Anterior cingulate cortex (tissue), 58 donors: Measurements from ENCODE around the gene TUBB4B.

Source experiments
- DNase-seq, 58 donors: peaks; one replicate each; lab custom pipeline; 2025; lab: John Stamatoyannopoulos, UW

Gene TUBB4B

DNA sequence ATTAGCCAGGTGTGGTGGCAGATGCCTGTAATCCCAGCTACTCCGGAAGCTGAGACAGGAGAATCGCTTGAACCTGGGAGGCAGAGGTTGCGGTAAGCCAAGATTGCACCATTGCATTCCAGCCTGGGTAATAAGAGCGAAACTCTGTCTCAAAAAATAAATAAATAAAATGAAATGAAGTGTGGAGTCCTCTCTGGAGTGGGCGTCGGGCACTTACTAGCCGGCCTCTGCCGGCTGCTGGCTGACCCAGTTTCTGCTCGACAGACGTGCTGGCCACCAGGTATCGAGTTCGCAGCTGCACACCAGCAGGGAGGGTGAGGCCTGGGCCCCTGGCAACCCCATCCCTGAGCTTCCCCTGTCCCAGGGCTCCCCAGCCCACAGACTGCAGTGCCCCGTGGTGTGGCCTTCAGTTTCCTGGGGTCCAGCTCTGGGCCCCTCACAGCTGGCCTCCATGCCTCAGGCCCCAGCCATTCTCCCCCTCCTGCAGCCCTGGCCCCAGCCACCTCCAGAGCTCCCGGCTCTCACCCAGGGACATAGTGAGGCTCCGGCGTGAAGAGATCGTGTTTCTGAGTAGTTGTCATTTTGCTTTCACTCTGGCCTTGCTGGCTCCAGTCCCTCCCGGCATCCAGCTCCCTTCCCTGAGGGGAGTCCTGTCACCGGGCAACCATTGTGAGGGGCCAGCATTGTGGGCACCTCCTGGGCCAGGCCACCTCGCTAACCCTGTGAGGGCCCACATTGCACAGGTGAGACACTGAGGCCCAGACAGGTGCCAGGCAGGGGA lies 6.2 kb downstream of the TUBB4B start:
- no peak for DNase-seq

DNA sequence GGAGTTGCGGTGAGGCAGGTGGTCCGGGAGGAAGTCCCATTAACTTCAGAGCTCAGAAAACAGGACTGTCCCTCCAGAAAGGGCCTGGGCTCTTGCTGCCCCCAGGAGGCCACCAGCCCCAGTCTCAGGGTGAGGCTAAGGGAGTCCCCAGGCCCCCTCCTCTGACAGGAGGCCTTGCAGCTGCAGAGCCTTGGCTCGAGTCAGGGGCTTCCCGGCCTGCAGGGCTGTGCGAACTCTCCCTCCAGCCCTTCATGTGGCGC lies 6.8 kb downstream of the TUBB4B start:
- no peak for DNase-seq

DNA sequence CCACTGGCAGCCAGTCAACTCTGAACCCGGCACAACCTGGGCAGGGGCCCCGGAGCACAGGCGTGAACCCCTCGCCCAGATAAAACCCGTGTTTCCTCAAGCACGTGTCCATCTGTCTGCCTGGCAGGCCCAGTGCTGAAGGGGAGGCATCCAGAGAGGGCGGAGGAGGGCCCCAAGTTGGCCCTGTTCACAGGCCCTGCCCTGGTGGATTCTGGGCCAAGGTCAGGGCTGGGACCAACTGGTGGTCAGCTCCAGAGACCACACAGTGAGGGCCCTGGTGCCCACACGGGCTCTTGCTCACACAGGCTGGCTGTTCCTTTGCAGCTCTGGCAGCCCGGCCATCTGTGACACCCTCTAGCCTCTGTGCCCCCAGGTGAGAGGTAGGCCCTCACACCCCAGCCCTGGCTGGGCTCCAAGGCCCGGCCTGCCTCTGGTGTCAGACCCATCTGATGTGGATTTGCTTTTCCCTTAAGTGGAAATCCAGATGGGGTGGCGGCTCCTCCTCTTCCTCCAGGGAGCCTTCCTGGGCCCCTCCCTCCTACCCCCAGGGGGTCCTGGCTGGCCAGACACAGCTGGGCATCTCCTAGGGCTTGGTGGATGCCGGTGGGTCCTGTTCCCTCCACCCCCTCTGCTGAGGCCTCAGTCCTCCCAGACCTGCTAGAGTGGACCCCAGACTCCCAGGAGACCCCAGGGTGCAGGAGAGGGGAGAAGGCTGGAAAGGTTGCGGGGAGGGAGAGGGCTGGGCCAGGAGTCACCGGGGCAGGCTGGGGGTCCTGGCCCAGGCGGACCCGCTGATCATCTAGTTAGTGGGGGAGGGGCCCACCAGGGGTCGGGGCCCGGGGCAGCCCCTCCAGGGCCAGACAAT lies 9.5 kb downstream of the TUBB4B start:
- no peak for DNase-seq

DNA sequence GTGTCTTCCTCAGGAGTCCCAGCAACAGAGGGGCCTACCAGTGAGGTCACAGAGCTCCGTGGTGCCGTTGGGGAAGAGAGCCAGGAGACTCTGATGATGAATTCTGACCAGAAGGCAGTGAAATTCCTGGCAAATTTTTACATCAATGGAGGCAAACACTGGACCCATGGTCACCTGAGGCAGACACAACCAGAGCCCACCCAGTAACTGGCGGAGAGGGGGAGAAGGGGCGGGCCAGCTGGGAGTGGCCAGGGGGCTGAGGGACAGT lies 10.0 kb downstream of the TUBB4B start, which contains the start of gene STPG3:
Gene STPG3, plus strand, starts transcription at position 93 of the 268 bp plus-strand sequence. Its CDS starts 1 bp downstream, at position 94.
- no peak for DNase-seq

DNA sequence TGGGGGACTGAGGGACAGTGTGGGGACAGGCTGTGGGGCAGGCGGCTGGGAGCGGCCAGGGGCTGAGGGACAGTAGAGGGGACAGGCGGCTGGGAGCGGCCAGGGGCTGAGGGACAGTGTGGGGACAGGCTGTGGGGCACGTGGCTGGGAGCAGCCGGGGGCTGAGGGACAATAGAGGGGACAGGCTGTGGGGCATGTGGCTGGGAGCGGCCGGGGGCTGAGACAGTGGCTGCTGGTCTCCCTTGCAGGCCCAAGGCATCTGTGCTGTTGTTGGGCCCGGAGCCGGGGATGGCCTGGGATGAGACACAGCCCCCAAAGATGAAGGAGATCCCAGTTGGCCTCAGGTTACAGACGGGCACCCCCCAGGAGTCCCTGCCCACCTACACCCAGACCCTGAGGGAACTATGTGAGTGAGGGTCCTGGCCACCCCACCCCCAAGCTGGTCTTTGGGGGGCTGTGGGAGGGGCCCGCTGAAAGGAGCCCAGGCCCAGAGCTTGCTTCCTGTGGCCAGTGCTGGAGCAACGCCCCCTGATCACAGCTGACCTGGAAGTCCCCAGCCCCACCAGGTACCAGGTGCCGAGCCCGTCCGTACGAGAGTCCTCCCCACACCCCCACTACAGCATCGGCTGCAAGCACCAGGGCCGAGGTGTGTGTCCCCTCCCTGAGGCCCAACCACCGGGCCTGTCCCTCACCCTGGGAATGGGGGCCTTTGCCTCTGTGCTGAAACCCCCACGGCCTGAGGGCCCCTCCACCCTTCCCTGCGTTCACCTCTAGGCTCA lies 10.6 kb downstream of the TUBB4B start:
- no peak for DNase-seq

DNA sequence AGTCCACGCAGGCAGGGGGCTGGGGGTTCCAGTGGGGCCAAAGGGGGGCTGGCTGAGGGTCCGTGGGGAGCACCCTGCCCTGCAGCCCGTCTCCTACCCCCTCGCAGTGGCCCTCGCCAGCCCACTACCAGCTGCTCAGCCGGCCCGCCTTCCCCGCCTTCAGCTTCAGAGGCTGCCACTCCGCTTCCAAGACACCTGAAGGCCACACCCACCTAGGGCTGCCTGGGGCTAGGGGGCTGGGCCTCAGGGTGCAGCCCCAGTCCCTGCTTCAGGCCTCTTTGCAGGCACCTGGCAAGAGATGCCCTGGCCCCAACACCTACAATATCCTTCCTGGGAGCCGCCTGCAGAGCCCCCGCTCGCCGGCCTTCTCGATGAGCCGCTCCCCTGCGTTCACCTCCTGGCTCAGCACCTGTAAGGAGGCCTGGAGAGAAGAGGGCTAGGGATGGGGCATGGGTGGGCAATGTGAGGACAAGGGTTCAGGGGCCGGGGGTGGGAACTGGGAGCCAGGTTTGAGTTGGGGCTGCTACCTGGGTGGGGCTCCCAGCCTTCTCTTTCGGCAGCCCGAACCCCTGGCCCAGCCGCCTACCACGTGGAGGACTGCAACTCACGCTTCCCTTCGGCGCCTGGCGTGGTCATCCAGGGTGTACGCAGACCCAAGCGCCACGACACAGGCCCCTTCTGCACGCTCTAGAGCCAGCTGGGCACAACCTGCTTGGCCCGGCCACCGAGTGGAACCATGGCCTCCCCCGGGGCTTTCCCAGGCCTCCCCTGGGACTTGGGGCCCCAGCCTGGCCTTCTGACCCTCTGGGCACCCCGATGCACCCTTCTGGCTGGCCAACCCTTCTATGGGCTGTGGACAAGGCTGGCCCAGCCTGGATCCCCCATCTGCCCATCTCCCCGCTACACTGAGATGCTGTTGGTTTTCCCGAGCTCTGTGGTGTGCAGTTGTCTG lies 11.7 kb downstream of the TUBB4B start:
- no peak for DNase-seq

DNA sequence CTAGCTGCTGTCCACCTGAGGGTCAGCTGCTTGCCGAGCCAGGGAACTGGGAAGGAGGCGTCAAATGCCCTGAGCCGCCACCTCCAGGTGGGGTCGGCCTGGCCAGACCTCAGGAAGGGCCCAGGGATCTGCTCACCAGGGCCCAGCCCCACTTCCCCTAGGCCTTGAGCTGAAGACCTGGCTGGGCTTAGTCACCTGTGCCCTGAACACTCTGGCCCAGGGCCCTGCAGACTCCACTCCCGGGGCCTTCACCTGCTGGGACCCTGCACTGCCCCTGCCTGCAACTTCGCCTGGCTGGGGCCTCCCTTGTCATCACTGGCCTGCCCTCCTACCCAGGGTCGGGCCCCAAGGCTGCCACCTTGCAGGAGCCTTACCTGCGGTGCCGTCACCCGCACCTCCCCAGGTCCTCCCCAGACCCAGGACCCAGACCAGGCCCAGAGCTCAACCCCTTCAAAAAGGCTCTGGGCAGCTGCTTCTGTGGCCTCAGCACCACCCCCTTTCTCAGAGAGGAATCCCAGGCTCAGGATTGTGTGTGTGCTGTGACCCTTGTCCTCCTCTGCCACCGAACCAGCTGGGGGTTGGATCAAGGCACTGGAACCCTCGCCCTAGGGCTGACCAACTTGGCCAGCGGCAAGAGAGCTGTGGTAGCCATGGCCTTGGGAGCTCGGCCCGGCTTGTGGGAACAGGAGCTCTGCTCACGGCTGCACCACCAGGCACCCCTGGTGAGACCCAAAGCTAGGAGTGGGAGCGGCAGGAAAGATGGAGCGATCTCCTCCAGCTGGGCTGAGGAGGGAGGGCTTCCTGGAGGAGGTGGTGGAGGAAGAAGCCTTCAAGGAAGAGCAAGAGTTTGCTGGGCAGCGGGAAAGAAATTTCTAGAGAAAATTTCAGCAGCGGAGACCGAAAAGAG lies 12.9 kb downstream of the TUBB4B start:
- peak in 1 of 58 donors; percentile 23 for DNase-seq

DNA sequence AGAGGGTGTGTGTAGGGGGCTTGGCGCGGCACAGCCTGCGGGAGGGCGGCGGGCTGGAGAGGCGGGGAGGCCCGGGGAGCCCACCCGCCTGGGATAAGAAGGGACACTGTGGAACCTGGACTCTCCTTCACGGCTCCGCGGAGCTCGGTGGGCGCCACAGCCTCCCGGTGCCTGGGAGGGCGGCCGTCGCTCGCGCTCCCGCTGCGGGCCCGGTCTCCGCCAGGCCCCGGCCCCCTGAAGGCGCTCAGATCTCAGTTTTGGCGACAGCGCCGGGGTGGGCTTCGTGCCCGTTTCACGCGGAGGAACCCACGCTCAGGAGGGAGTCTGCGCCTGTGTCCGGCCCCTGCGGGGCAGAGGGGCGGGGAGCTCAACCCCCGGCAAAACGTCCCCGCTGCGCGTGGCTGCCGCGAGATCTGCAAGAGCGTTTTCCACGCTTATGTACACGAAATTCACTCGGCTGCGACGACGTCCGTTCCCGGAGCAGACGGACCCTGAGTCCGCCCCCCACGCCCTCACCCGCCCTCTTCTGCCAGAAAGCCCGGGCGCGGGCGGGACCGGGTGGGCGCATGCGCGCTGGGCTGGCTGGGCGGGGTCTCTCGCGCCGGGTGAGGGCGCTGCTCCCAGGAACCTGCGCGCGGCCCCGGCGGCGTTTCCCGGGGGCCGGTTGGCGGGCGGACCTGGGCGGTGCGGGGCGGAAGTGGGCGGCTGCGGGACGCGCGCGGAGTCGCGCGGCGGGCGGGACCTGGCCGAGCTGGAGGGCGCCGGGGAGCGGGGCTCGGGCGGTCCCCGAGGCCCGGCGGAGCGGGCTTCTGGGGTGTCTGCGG lies 13.7 kb downstream of the TUBB4B start, which contains the start of gene NELFB:
Gene NELFB, plus strand, starts transcription at position 704 of the 824 bp plus-strand sequence.
- DNase-seq = peak; percentile 54 to 95 (median 89)

DNA sequence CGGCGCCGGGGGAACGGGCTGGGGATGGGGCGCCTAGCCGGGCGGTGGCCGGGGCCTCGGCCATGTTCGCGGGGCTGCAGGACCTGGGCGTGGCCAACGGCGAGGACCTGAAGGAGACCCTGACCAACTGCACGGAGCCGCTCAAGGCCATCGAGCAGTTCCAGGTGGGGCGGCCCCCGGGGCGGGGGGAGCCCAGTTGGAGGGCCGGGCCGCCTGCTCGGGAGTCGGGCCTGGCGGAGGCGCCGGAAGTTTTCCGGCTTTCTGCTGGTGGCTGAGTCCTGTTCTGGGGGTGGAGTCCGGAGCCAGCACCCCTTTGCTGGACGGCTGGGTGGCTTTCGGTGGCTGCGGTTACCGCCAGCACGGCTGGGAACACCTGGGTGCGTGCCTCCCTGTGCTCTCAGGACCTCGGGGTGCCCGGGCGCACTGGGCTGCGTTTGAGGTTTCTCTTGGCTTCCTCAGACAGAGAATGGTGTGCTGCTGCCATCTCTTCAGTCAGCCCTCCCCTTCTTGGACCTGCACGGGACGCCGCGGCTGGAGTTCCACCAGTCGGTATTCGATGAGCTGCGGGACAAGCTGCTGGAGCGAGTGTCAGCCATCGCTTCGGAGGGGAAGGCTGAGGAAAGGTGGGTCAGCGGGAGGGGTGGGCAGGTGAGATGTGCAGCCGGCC lies 14.5 kb downstream of the TUBB4B start:
- DNase-seq = peak in 7 of 58 donors; percentile 48 to 73 (median 66)

DNA sequence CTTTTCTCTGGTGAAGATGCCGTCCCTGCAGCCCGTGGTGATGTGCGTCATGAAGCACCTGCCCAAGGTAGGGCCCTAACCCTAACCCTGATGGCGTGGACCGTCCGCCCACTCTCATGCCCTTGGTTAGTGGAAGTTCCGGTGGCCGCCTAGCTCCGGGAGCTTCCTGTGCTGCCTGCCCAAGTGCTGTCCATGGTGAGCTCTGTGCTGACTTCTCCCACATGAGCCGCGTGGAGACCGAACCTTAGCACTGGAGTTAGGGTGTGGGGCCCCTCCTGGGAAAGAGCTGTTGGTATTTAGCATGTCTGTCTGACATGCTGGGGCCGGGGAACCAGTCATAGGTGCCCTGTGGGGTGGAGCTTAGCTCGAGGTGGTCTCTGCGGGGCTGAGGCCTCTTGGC lies 15.3 kb downstream of the TUBB4B start:
- DNase-seq = no peak

DNA sequence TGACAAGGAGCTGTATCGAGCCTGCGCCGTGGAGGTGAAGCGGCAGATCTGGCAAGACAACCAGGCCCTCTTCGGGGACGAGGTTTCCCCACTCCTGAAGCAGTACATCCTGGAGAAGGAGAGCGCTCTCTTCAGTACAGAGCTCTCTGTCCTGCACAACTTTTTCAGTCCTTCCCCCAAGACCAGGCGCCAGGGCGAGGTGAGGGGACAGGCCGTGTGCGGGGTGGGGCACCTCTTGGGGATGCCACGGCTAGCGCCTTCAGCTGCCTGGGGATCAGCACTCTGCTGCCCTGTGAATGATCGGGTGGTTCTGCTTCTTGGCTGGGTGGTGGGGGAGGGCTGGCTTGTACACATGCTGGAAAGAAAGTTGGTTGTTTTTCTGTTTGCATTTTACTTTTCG lies 15.8 kb downstream of the TUBB4B start:
- DNase-seq = no peak

DNA sequence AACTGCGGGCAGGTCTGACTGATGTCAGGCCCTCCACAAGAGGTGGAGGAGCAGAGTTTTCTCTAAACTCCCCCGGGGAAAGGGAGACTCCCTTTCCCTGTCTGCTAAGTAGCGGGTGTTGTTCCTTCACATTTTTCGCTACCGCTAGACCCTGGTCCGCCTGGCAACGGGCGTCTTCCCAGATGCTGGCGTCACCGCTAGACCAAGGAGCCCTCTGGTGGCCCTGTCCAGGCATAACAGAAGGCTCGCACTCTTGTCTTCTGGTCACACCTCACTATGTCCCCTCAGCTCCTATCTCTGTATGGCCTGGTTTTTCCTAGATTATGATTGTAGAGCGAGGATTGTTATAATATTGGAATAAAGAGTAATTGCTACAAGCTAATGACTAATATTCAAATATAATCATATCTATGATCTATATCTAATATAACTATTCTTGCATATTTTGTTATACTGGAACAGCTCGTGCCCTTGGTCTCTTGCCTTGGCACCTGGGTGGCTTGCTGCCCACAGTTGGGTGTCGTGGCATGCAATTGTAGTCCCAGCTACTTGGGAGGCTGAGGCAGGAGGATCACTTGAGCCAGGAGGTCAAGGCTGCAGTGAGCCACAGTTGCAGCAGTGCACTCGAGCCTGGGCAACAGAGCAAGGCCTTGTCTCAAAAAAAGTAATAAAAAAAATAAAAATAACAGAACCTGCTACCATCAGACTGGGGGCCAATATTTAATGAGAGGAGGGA lies 21.3 kb downstream of the TUBB4B start:
- peak in 8 of 58 donors; percentile 9 to 27 (median 18) for DNase-seq

DNA sequence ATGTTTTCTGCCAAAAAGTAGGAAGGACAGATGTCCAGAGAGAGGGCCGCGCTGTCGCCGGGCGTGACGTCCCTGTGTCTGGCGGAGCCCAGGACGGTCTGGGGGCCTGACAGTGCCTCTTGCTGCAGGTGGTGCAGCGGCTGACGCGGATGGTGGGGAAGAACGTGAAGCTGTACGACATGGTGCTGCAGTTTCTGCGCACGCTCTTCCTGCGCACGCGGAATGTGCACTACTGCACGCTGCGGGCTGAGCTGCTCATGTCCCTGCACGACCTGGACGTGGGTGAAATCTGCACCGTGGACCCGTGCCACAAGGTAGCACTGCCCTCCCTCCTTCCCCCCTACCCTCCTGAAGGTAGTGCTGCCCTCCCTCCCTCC lies 21.8 kb downstream of the TUBB4B start:
- no peak for DNase-seq

DNA sequence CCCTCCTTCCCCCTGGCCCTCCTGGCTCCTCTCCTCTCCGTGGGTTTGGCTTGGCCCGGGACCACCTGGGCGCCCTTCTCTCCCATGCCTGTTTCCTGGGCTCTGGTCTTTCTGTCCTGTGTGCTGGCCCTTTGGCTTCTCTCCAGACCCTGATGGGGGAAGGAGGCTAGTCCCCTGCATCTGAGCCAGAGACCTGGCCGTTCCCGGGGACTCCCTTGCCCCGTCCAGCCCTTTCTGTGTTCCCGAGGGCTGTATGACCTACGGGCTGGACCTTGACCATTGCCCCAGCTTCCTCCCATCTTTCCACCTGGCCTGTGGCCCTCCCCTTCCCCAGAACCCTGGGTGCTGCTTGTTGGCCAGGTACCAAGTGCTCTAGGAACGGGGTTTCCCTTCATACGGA lies 22.4 kb downstream of the TUBB4B start:
- no peak for DNase-seq

DNA sequence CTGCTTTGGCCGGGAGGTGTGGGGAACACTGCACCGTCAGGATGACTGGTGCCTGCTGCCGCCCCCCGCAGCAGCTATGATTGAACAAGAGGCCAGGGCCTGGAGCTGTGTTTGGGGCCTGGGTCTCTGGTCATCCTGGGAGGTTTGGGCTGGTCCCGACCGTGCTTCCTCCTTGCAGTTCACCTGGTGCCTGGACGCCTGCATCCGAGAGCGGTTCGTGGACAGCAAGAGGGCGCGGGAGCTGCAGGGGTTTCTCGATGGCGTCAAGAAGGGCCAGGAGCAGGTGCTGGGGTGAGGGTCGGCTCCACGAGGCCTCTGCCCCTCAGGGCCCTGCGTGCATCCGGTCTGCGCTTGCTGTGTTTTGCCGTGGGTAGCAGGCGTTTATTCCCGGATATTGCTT lies 23.0 kb downstream of the TUBB4B start:
- no peak for DNase-seq

DNA sequence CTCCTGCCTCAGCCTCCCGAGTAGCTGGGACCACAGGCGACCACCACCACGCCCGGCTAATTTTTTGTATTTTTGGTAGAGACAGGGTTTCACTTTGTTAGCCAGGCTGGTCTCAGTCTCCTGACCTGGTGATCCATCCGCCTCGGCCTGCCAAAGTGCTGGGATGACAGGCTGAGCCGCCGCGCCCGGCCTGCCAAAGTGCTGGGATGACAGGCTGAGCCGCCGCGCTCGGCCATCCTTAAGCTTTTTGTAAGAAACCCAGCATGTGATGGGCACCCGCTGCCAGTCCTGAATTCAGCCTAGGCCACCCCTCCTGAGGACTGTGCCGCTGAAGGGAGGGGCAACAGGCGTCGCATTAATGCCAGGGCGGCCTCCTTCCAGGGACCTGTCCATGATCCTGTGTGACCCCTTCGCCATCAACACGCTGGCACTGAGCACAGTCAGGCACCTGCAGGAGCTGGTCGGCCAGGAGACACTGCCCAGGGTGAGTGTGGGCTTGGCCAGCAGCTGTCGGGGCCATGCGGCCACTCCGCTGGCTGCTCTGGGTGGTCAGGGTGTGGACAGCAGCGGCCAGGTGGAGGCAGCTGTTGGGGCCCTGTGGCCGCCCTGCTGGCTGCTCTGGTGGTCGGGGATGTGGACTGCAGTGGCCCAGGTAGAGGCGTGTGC lies 24.5 kb downstream of the TUBB4B start:
- no peak for DNase-seq
